HepG2 (cell line): ENCODE measurements around the gene PRM3. TPM values are rescaled to one million over a fixed set of nuclear protein-coding genes. Genes with fewer than 3 reads are reported as not detected.

Experiments used
- ATF2 ChIP-seq: sonication (generic); formaldehyde crosslinking; IDR thresholded peaks from 2 replicates; pipeline ENCODE4 v1.4.0; 2020; ENCODE audit warnings: missing genetic modification reagents
- MAF1 ChIP-seq: sonication (generic); formaldehyde crosslinking; IDR thresholded peaks from 2 replicates; pipeline ENCODE4 v1.5.0; 2020; ENCODE audit warnings: missing genetic modification reagents, borderline replicate concordance
- MEF2D ChIP-seq: sonication (generic); formaldehyde crosslinking; IDR thresholded peaks from 2 replicates; pipeline ENCODE4 v1.5.1; 2020; ENCODE audit warnings: mild to moderate bottlenecking, missing genetic modification reagents
- SRSF1 ChIP-seq: fragments of 200-400 bp; formaldehyde crosslinking; optimal IDR thresholded peaks from 2 replicates; pipeline ENCODE3; 2017; ENCODE audit warnings: mild to moderate bottlenecking, low read depth, low read length, moderate library complexity
- STAG1 ChIP-seq: sonication (generic); formaldehyde crosslinking; IDR thresholded peaks from 2 replicates; pipeline ENCODE4 v1.4.0; 2020; ENCODE audit warnings: missing genetic modification reagents
- TIGD3 ChIP-seq: sonication (generic); formaldehyde crosslinking; IDR thresholded peaks from 2 replicates; pipeline ENCODE4 v1.5.1; 2020; ENCODE audit warnings: mild to moderate bottlenecking, missing genetic modification reagents, borderline replicate concordance
- ZNF318 ChIP-seq: sonication (generic); formaldehyde crosslinking; IDR thresholded peaks from 2 replicates; pipeline ENCODE4 v1.4.0; 2020; ENCODE audit warnings: mild to moderate bottlenecking, missing genetic modification reagents
- ZNF367 ChIP-seq: sonication (generic); formaldehyde crosslinking; IDR thresholded peaks from 2 replicates; pipeline ENCODE4 v1.4.0; 2020; ENCODE audit warnings: missing genetic modification reagents, borderline replicate concordance
- ZNF446 ChIP-seq: sonication (generic); formaldehyde crosslinking; IDR thresholded peaks from 2 replicates; pipeline ENCODE4 v1.5.0; 2020; ENCODE audit warnings: mild to moderate bottlenecking, missing genetic modification reagents
- ZNF468 ChIP-seq: sonication (generic); formaldehyde crosslinking; IDR thresholded peaks from 2 replicates; pipeline ENCODE4 v1.8.0; 2022; ENCODE audit warnings: mild to moderate bottlenecking, moderate library complexity, missing genetic modification reagents
- ZSCAN20 ChIP-seq: sonication (generic); formaldehyde crosslinking; IDR thresholded peaks from 2 replicates; pipeline ENCODE4 v1.4.0; 2020; ENCODE audit warnings: missing genetic modification reagents, mild to moderate bottlenecking, borderline replicate concordance
- polyA plus RNA-seq, 8 experiments: library from polyadenylated mRNA; depleted of rRNA in 3 of 8; stranded (reverse) in 7 of 8; unstranded in 1 of 8; fragments of >200 nt; fragmentation: Illumina TruSeq in 4 of 8; extraction: Trizol in 4 of 8; gene quantifications; 2 replicates each; pipeline versions ENCODE4 v1.2.1 to v1.2.3, GENCODE V29; 2011 to 2016; ENCODE audit warnings: low read depth in 4 of 8, missing spikeins in 1 of 8, mixed read lengths in 1 of 8; ENCODE audit not compliant: insufficient read depth in 1 of 8
- total RNA-seq, 5 experiments: library from RNA; depleted of rRNA; stranded (reverse); fragments of >200 nt; fragmentation: Illumina TruSeq; extraction: Trizol; gene quantifications; 2 replicates each; pipeline ENCODE4 v1.2.3, GENCODE V29; 2016; ENCODE audit warnings: low read depth in 1 of 5
- TF ChIP-seq, protein P1 (sequence below): sonication (generic); formaldehyde crosslinking; IDR thresholded peaks from 2 replicates; pipeline ENCODE4 v1.5.1; 2020; ENCODE audit warnings: mild to moderate bottlenecking, missing genetic modification reagents

The PRM3 gene
- total and polyA plus RNA-seq, 2 of the 13 experiments (the other 11 are each of a cell fraction or from before 2014, with no cell fraction given) = not detected

- TF ChIP-seq ZNF318 (CRISPR knock-in tag) (peak; percentile 96), SRSF1 (no peak), MEF2D (CRISPR knock-in tag) (no peak), ZNF446 (CRISPR knock-in tag) (no peak), ZNF468 (CRISPR knock-in tag) (peak; percentile 49; the same call in 1 of the 2 replicates), MAF1 (0 out of 2 replicates have a peak, but pooled peaks have one; percentile 3), ZNF367 (CRISPR knock-in tag) (no peak), ATF2 (CRISPR knock-in tag) (no peak), ZSCAN20 (CRISPR knock-in tag) (no peak), STAG1 (CRISPR knock-in tag) (no peak), TIGD3 (CRISPR knock-in tag) (peak; percentile 24; the same call in 1 of the 2 replicates)
- TF ChIP-seq, protein P1, sequence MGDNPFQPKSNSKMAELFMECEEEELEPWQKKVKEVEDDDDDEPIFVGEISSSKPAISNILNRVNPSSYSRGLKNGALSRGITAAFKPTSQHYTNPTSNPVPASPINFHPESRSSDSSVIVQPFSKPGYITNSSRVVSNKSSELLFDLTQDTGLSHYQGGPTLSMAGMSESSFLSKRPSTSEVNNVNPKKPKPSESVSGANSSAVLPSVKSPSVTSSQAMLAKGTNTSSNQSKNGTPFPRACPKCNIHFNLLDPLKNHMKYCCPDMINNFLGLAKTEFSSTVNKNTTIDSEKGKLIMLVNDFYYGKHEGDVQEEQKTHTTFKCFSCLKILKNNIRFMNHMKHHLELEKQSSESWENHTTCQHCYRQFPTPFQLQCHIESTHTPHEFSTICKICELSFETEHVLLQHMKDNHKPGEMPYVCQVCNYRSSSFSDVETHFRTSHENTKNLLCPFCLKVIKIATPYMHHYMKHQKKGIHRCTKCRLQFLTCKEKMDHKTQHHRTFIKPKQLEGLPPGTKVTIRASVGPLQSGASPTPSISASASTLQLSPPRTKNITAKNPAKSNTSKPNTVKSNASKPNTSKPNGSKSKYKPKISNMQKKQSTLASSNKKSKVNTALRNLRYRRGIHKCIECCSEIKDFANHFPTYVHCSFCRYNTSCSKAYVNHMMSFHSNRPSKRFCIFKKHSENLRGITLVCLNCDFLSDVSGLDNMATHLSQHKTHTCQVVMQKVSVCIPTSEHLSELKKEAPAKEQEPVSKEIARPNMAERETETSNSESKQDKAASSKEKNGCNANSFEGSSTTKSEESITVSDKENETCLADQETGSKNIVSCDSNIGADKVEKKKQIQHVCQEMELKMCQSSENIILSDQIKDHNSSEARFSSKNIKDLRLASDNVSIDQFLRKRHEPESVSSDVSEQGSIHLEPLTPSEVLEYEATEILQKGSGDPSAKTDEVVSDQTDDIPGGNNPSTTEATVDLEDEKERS (CRISPR knock-in tag) = no peak
Measured at GRCh38 chr16:11307639-11308492, 34.4 kb upstream of the PRM3 start (continued).
